Upper lobe of left lung (tissue), 4 donors: ENCODE results near the gene NLGN1.

Experiments
- EP300 ChIP-seq, 4 donors: sonication (generic); formaldehyde crosslinking; IDR thresholded peaks; one replicate each; pipeline ENCODE4 v1.5.1; 2017; ENCODE audit warnings: antibody characterized with exemption in 4 of 4, control low read depth in 2 of 4
- POLR2A ChIP-seq, 4 donors: fragments of 450-650 bp; IDR thresholded peaks; one replicate each; pipeline ENCODE4 v1.5.1; 2016 to 2017; ENCODE audit warnings: antibody characterized with exemption in 4 of 4, mild to moderate bottlenecking in 2 of 4
- POLR2AphosphoS5 ChIP-seq, 2 donors: sonication (generic); formaldehyde crosslinking; IDR thresholded peaks; one replicate each; pipeline ENCODE4 v1.5.1; 2017; ENCODE audit warnings: antibody characterized with exemption in 2 of 2
- TF ChIP-seq, protein P1 (sequence below), 6 experiments: fragments of 450-650 bp in 4 of 6; fragments of 200-600 bp in 2 of 6; sonication (generic) in 2 of 6; IDR thresholded peaks; one replicate each; pipeline ENCODE4 v1.5.1; 2016 to 2019; ENCODE audit warnings: antibody characterized with exemption in 6 of 6

GRCh38 chr3:174068035-174068434 is 670.5 kb downstream of the NLGN1 start:
- TF ChIP-seq, protein P1, sequence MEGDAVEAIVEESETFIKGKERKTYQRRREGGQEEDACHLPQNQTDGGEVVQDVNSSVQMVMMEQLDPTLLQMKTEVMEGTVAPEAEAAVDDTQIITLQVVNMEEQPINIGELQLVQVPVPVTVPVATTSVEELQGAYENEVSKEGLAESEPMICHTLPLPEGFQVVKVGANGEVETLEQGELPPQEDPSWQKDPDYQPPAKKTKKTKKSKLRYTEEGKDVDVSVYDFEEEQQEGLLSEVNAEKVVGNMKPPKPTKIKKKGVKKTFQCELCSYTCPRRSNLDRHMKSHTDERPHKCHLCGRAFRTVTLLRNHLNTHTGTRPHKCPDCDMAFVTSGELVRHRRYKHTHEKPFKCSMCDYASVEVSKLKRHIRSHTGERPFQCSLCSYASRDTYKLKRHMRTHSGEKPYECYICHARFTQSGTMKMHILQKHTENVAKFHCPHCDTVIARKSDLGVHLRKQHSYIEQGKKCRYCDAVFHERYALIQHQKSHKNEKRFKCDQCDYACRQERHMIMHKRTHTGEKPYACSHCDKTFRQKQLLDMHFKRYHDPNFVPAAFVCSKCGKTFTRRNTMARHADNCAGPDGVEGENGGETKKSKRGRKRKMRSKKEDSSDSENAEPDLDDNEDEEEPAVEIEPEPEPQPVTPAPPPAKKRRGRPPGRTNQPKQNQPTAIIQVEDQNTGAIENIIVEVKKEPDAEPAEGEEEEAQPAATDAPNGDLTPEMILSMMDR (IDR thresholded peaks at IDR 0.05): no peak
- TF ChIP-seq POLR2A (IDR thresholded peaks at IDR 0.05) (no peak), POLR2AphosphoS5 (IDR thresholded peaks at IDR 0.05) (no peak), EP300 (IDR thresholded peaks at IDR 0.05) (no peak)
